ENCODE results near the gene DDX24.

The DDX24 gene

DNA sequence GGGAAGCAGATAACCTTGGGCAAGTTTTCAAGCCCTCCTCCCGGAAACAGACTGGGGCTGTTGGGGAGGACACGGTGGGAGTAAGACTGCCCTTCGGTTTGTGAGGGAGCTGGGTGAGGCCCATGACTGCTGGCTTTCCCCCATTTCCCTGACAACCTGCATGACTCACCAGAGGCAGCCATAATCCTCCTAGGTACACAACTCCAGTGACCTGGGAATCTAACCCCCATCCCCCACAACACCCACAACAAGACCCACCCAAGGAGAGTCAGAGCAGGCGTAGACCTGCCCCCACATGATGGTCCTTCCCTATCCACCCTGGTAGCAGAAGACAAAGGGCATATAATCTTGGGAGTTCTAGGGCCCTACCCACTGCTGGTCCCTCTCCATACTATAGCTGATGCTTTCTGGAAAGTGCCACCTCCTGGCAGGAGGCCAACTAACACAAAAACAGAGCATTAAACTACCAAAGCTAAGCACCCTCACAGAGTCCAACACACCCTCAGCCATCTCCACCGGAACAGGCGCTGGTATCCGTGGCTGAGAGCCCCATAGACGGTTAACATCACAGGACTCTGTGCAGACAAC, 14.8 kb downstream of the DDX24 start:
- Histone ChIP-seq H3K36me3 (ENCODE audit: control insufficient read depth, insufficient read depth, low read length) (no peaks in the 10 kb centered on the region), H3K9me3 (ENCODE audit: control insufficient read depth, low read length) (no peaks in the 10 kb centered on the region), H3K9ac (ENCODE audit: low read length) (no peak overlapping the region), H3K27me3 (ENCODE audit: control insufficient read depth, insufficient read depth, low read length) (no peaks in the 10 kb centered on the region), H3K4me1 (ENCODE audit: control insufficient read depth, insufficient read depth, low read length) (peaks cover 16% of the 10 kb centered on the region), H3K4me3 (ENCODE audit: low read length) (no peak overlapping the region)

- Histone ChIP-seq H3K27me3 (ENCODE audit: control insufficient read depth, insufficient read depth, low read length) (no peaks in the 10 kb centered on the region), H3K36me3 (ENCODE audit: control insufficient read depth, insufficient read depth, low read length) (peaks cover 17% of the 10 kb centered on the region), H3K4me1 (ENCODE audit: control insufficient read depth, insufficient read depth, low read length) (peaks cover 16% of the 10 kb centered on the region), H3K4me3 (ENCODE audit: low read length) (no peak overlapping the region), H3K9me3 (ENCODE audit: control insufficient read depth, low read length) (no peaks in the 10 kb centered on the region), H3K9ac (ENCODE audit: low read length) (no peak overlapping the region)
Observed at GRCh38 chr14:94062344-94062940, 18.6 kb downstream of the DDX24 start.

GRCh38 chr14:94059998-94060397, 21.0 kb downstream of the DDX24 start:
- no peak overlapping the region for H3K9ac ChIP-seq (ENCODE audit: low read length)
- H3K9me3 ChIP-seq (ENCODE audit: control insufficient read depth, low read length), result no peaks in the 10 kb centered on the region
- no peaks in the 10 kb centered on the region for H3K4me1 ChIP-seq (ENCODE audit: control insufficient read depth, insufficient read depth, low read length)
- H3K27me3 ChIP-seq (ENCODE audit: control insufficient read depth, insufficient read depth, low read length), result no peaks in the 10 kb centered on the region
- peaks cover 17% of the 10 kb centered on the region for H3K36me3 ChIP-seq (ENCODE audit: control insufficient read depth, insufficient read depth, low read length)
- no peak overlapping the region for H3K4me3 ChIP-seq (ENCODE audit: low read length)

DNA sequence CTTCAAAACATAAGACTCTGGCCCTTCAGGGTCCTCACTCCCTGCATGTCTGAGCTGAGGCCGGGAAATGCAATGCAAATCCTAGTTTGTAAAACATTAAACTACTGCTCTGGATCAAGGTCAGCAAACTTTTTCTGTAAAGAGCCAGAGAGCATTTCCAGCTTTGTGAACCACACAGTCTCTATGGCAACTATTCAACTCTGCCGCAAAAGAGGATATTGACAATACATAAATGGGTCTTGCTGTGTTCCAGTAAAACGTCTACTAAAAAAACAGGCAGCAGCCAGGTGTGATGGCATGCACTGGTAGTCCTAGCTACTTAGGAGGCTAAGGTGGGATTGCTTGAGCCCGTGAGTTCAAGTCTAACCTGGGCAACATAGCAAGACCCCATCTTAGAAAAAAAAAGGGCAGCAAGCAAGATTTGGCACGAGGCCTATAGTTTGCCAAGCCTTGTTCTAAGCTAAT, 22.3 kb downstream of the DDX24 start:
- peaks cover 17% of the 10 kb centered on the region for H3K36me3 ChIP-seq (ENCODE audit: control insufficient read depth, insufficient read depth, low read length)
- H3K4me1 ChIP-seq (ENCODE audit: control insufficient read depth, insufficient read depth, low read length), result no peaks in the 10 kb centered on the region
- no peak overlapping the region for H3K4me3 ChIP-seq (ENCODE audit: low read length)
- H3K9ac ChIP-seq (ENCODE audit: low read length), result no peak overlapping the region
- no peaks in the 10 kb centered on the region for H3K9me3 ChIP-seq (ENCODE audit: control insufficient read depth, low read length)
- H3K27me3 ChIP-seq (ENCODE audit: control insufficient read depth, insufficient read depth, low read length), result no peaks in the 10 kb centered on the region

GRCh38 chr14:94058128-94058673, 22.8 kb downstream of the DDX24 start:
- Histone ChIP-seq H3K36me3 (ENCODE audit: control insufficient read depth, insufficient read depth, low read length) (peaks cover 17% of the 10 kb centered on the region), H3K4me3 (ENCODE audit: low read length) (no peak overlapping the region), H3K9me3 (ENCODE audit: control insufficient read depth, low read length) (no peaks in the 10 kb centered on the region), H3K9ac (ENCODE audit: low read length) (no peak overlapping the region), H3K27me3 (ENCODE audit: control insufficient read depth, insufficient read depth, low read length) (no peaks in the 10 kb centered on the region), H3K4me1 (ENCODE audit: control insufficient read depth, insufficient read depth, low read length) (no peaks in the 10 kb centered on the region)

GRCh38 chr14:94056579-94057308, 24.3 kb downstream of the DDX24 start:
- H3K27me3 ChIP-seq (ENCODE audit: control insufficient read depth, insufficient read depth, low read length), result no peaks in the 10 kb centered on the region
- no peak overlapping the region for H3K4me3 ChIP-seq (ENCODE audit: low read length)
- no peaks in the 10 kb centered on the region for H3K9me3 ChIP-seq (ENCODE audit: control insufficient read depth, low read length)
- H3K36me3 ChIP-seq (ENCODE audit: control insufficient read depth, insufficient read depth, low read length), result peaks cover 17% of the 10 kb centered on the region
- H3K9ac ChIP-seq (ENCODE audit: low read length), result no peak overlapping the region
- H3K4me1 ChIP-seq (ENCODE audit: control insufficient read depth, insufficient read depth, low read length), result no peaks in the 10 kb centered on the region

- no peaks in the 10 kb centered on the region for H3K4me1 ChIP-seq (ENCODE audit: control insufficient read depth, insufficient read depth, low read length)
- peaks cover 13% of the 10 kb centered on the region for H3K36me3 ChIP-seq (ENCODE audit: control insufficient read depth, insufficient read depth, low read length)
- no peak overlapping the region for H3K4me3 ChIP-seq (ENCODE audit: low read length)
- H3K27me3 ChIP-seq (ENCODE audit: control insufficient read depth, insufficient read depth, low read length), result no peaks in the 10 kb centered on the region
- H3K9me3 ChIP-seq (ENCODE audit: control insufficient read depth, low read length), result no peaks in the 10 kb centered on the region
- no peak overlapping the region for H3K9ac ChIP-seq (ENCODE audit: low read length)
Observed at GRCh38 chr14:94054936-94055335, 26.1 kb downstream of the DDX24 start.

GRCh38 chr14:94054401-94054800, 26.6 kb downstream of the DDX24 start:
- no peaks in the 10 kb centered on the region for H3K4me1 ChIP-seq (ENCODE audit: control insufficient read depth, insufficient read depth, low read length)
- H3K9me3 ChIP-seq (ENCODE audit: control insufficient read depth, low read length), result no peaks in the 10 kb centered on the region
- H3K27me3 ChIP-seq (ENCODE audit: control insufficient read depth, insufficient read depth, low read length), result no peaks in the 10 kb centered on the region
- no peak overlapping the region for H3K4me3 ChIP-seq (ENCODE audit: low read length)
- H3K36me3 ChIP-seq (ENCODE audit: control insufficient read depth, insufficient read depth, low read length), result peaks cover 17% of the 10 kb centered on the region
- H3K9ac ChIP-seq (ENCODE audit: low read length), result no peak overlapping the region

DNA sequence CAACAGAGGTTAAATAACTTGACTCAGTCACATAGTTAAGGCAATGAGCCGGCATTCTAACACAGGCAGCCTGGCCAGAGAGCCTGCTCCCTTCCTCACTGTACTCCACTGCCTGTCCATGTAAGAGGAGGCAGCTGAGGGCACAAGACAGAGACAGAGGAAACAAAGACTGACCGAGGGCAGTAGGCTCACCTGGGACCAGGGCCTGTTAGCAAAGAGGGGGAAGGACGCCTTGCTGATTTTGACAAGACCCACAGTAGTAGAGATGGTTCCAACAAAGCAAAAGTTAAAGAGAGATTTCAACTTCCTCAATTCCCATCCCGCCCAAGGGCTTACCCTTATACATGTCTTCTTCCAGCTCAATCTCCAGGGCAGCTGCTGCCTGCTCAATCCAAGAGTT, 28.3 kb downstream of the DDX24 start:
- no peaks in the 10 kb centered on the region for H3K9me3 ChIP-seq (ENCODE audit: control insufficient read depth, low read length)
- no peaks in the 10 kb centered on the region for H3K4me1 ChIP-seq (ENCODE audit: control insufficient read depth, insufficient read depth, low read length)
- H3K9ac ChIP-seq (ENCODE audit: low read length), result no peak overlapping the region
- H3K4me3 ChIP-seq (ENCODE audit: low read length), result no peak overlapping the region
- peaks cover 16% of the 10 kb centered on the region for H3K36me3 ChIP-seq (ENCODE audit: control insufficient read depth, insufficient read depth, low read length)
- H3K27me3 ChIP-seq (ENCODE audit: control insufficient read depth, insufficient read depth, low read length), result no peaks in the 10 kb centered on the region

- Histone ChIP-seq H3K36me3 (ENCODE audit: control insufficient read depth, insufficient read depth, low read length) (peaks cover 16% of the 10 kb centered on the region), H3K27me3 (ENCODE audit: control insufficient read depth, insufficient read depth, low read length) (no peaks in the 10 kb centered on the region), H3K4me1 (ENCODE audit: control insufficient read depth, insufficient read depth, low read length) (no peaks in the 10 kb centered on the region), H3K9ac (ENCODE audit: low read length) (no peak overlapping the region), H3K4me3 (ENCODE audit: low read length) (no peak overlapping the region), H3K9me3 (ENCODE audit: control insufficient read depth, low read length) (no peaks in the 10 kb centered on the region)
Observed at GRCh38 chr14:94052199-94052598, 28.8 kb downstream of the DDX24 start.

- H3K4me3 ChIP-seq (ENCODE audit: low read length), result no peak overlapping the region
- no peaks in the 10 kb centered on the region for H3K27me3 ChIP-seq (ENCODE audit: control insufficient read depth, insufficient read depth, low read length)
- H3K36me3 ChIP-seq (ENCODE audit: control insufficient read depth, insufficient read depth, low read length), result peaks cover 16% of the 10 kb centered on the region
- H3K9me3 ChIP-seq (ENCODE audit: control insufficient read depth, low read length), result no peaks in the 10 kb centered on the region
- no peaks in the 10 kb centered on the region for H3K4me1 ChIP-seq (ENCODE audit: control insufficient read depth, insufficient read depth, low read length)
- H3K9ac ChIP-seq (ENCODE audit: low read length), result no peak overlapping the region
Observed at GRCh38 chr14:94051779-94052178, 29.2 kb downstream of the DDX24 start.

DNA sequence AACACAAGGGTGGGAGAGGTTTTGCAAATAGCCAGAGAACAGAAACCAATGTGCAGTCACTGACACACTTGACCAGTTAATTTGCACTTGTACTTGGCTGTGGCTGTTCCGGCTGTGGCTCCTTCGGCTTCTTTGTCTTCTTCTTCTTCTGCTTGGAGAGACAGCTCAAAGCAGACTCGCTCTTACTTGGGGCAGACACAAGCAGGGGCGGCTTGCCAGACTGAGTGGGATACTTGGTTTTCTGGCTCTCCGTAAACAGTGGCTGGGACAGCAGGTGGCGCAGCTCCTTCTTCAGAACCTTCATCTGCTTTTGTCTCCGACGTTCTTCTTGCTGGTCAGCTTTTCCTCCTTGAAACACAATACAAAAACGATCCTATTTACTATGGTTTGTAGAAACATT, 29.9 kb downstream of the DDX24 start:
- Histone ChIP-seq H3K36me3 (ENCODE audit: control insufficient read depth, insufficient read depth, low read length) (peaks cover 16% of the 10 kb centered on the region), H3K27me3 (ENCODE audit: control insufficient read depth, insufficient read depth, low read length) (no peaks in the 10 kb centered on the region), H3K9ac (ENCODE audit: low read length) (no peak overlapping the region), H3K9me3 (ENCODE audit: control insufficient read depth, low read length) (no peaks in the 10 kb centered on the region), H3K4me3 (ENCODE audit: low read length) (no peak overlapping the region), H3K4me1 (ENCODE audit: control insufficient read depth, insufficient read depth, low read length) (no peaks in the 10 kb centered on the region)
